Stimulated activated CD4-positive, alpha-beta T cell treated with anti-CD3 and anti-CD28 coated beads, Interleukin-15, amount 100 ng/mL, for 48 hours (primary cell): ENCODE measurements around the gene ALDH18A1.

Source experiments
- DNase-seq, 2 donors: peaks; one replicate each; pipeline ENCODE4 v3.0.0-alpha.2; 2020; ENCODE audit warnings: low read depth in 2 of 2

ALDH18A1 gene

DNA sequence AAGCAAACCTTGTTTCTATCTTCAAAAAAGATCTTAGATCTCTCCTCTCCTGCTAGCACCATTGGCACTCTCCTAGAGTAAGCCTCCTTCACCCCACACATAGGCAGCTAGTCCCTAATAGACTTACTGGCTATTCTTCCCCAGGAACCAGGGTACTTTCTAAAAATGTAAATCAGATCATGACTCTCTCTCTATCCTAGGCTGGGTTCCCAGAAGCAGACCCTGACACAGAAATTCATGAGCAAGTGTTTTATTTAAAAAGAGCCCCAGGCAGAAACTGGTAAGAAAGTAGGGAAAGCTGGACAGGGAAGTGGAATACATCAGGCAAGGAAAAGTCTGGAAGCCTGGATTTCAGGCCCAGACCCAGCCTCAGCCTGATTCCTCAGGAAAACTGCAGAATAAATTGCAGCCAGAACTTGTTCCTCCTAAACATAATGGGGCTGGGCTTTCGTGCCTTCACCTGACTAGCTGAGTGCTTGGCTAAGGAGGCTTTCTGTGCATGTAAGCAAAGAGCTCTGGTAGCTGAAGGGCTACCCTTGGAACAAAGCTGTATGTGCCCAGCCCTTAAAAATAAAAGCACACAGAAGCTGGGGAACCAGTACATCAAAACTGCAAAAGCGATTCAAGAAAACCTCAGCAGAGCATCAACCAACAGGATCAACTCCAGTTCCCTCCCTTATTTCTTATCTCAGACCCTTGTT lies 76.5 kb downstream of the ALDH18A1 start:
- no peak for DNase-seq

DNA sequence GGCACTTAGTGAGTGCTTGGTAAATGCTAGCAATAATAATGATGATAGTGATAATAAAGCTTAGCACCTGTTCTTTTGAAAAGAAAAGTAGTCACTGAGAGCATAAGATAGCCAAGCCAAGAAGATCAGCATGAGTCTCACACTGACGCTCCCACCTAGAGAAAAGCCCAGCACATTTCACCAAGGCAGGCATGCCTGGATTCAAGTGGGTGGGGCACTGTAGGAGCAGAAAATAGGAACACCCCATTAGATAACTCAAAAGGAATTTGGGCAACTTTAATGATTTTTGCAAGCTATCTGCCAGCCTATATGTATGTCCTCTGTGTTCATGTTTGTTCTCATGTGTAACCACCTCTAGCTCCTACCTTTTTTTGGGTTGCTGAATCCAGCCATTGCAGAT lies 77.2 kb downstream of the ALDH18A1 start:
- no peak for DNase-seq

DNA sequence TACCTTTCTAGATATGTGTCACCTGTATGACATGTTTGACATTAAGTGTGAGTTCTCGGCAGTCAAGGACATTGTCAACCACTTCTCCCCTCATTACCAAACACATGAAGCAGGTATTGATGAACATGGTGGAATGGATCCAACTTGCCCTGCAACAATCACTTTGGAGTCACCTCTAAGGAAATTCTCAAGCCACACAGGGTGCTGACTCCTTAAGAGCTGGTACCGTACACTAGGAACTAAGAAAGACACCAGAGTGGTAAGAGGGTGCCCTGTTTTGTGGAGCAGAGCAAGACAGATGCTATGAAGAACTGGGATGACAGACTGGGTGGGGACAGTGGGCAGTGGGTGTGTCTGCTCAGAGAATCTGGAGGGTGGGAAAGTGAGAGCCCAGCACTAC lies 77.9 kb downstream of the ALDH18A1 start:
- no peak for DNase-seq

DNA sequence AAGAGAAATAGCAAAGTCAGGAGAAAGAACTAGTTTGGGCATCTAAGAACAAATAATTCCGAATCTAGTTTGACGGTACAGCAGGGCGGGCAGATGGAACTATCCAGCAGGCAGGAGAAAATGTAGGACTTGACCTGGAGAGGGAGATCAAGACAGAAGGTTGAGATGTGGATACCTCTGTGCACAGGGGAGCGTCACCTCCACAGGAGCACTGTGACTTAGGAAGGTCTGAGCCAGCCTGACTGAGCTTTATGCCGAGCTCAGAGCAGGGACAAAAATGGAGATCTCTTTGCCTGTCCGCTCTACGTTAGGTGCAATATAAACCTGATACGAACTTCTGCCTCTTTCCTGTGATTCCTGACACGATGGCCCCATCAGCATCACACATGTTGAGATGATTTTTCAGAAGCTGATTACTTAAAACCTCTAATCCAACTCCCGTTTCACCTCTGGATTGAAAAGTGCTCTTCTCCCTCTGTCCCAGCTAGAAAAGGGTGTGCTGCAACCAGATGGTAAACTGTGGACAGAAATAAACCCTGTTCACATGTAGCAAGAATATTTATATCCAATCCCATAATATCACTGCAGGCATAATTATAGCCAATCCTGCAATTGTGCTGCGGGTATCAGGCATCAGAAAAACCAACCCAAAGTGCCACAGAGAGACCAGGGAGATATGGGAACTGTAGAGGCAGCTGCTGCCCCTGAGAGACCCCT lies 81.7 kb downstream of the ALDH18A1 start:
- no peak for DNase-seq

DNA sequence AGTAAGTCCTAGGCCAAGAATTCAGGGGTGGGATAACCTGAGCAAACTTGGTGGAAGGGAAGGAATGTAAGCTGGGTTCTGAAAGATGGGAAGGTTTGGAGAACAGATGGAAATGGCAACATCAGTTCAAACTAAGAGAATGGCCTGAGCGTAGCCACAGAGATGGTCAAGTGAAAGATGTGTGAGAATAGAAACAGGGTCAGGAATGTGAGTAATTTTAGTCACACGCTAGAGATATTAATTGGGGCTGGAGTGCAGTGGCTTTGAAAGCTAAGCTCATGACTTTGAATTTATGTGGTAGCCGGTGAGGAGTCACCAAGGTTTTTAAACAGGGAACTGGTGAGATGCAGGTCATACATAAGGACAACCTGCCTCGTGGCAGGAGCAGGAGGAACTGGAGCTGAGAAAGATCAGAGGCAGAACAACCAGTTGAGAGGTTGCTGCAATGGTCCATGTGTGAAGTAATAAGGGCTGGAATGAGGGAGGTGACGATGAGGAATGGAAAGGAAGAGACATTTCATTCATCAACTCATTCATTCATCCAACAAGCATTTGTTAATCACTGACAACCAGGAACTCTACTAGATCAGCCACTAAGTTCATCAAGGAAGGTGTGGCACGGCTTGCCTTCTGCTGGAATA lies 82.4 kb downstream of the ALDH18A1 start:
- DNase-seq: no peak

DNA sequence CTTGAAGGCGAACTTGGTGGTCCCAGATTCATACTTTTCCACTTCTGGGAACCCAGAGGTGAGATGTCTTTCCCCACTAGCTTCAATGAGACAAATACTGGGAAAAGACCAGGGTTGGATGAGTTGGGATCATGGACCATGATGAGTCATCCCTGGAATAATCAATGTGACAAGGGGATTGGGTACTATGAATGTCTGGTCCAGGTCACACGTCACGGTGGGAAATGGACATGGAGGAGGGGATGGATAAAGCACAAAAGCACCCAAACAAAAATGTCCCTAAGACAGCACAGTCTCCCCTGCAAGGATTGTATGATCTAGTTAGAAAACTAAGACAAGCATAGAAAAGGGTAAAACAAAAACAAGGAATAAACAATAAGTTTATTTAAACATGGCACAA lies 83.0 kb downstream of the ALDH18A1 start:
- DNase-seq: no peak

DNA sequence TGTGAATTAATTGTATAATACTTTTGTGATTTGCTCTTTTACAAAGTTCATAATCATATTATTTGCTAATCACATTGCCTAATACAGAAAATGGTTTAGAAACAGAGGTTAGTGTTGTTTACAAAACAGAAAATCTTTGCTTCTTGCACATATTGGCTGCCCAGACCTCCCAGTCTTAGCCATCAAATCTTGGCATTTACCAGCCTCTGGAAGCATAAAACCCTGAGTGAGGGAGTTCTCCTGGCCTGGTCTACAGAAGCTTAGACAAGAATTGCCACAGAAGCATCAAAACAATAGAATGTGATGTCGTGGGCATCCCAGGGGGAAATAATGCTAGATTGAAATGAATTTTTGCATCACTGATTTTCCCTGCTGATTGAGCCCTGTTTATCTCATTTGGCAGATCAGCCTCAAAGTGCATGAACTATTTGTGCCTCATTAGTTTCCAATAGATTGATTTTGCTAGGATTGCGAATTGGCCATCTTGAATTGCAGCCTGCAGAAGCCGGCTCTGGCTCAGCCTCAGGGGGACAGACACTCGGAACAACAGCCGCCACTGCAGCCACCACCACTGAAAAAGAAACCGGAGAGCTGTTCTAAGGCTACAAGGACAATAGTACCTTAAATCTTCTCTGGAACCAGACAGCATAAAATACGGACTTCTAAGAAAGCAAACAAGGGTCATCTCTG lies 84.2 kb downstream of the ALDH18A1 start:
- DNase-seq: no peak

DNA sequence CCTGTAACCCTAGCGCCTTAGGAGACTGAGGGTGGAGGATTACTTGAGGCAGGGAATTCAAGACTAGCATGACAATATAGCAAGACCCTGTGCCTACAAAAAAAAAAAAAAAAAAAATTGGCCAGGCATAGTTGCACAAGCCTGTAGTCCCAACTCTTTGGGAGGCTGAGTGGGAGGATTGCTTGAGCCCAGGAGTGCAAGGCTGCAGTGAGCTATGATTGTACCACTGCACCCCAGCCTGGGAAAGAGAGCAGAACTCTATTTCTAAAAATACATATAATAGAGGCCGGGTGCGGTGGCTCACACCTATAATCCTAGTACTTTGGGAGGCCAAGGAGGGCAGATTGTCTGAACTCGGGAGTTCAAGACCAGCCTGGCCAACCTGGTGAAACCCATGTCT lies 85.1 kb downstream of the ALDH18A1 start:
- no peak for DNase-seq

DNA sequence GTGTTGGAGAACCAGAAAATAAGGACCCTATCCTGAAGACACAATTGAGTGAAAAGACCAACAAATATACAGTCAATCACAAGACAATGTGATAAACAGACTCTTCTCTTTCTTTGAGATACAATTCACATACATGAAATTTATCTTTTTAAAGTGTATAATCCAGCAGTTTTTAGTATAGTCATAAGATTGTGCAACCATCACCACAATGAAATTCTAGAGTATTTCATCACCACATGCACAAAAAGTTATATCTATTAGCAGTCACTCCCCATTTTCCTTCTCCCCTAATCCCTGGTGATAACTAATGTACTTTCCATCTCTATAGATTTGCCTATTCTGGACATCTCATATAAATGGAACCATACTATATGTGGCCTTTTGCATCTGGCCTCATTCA lies 87.1 kb downstream of the ALDH18A1 start:
- DNase-seq: no peak

DNA sequence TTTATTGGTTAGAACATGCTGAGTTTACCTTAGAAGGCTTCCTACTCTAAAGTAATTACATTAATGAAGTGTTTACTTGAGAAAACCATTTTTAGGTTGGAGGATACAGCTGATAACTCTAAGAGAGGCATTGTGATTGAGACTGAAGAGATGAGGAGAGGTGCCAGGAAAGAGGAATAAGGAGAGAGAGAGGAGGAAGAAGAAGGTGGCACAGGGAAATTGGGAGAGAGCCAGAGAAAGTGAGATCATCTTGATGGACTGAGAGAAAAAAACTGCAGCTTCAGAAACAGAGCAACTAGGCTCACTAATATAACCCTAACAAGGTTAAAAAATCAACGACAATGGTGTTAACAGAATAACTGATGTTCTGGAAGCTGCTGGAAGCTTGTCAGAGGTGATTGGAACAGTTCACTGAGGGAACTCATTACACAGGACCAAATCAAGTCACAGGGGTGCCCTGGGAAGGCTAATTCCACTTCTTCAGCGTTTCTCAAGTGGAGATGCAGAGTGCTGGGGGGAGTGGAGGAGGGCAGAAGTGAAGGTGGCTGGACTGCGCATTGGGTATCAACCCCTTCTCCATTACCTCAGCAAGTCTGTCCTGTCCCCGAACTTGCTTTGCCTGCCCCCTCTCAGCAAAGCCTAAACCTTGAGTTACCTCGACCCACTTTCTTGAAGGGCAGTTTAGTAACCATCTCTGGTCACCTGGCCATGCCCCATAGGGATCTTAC lies 88.4 kb downstream of the ALDH18A1 start:
- DNase-seq: no peak

DNA sequence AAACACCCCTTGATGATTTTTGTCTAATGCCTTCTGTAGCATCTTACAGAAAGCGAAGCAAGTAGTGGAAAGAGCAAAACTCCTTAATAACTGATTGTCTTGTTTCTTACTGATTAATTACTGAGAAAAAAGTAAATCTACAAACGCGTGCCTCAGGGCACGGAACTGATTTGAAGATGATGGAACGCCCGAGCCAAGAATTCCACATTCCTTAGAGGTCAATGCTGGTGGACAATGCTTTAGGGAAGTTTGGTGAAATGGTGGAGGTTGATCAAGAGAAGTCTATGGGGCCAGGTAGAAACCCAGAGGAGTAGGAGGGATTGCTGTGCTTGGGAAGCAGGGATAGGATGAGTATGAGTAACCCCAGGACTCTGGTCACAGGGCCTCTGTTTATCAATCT lies 90.4 kb downstream of the ALDH18A1 start:
- DNase-seq: no peak

DNA sequence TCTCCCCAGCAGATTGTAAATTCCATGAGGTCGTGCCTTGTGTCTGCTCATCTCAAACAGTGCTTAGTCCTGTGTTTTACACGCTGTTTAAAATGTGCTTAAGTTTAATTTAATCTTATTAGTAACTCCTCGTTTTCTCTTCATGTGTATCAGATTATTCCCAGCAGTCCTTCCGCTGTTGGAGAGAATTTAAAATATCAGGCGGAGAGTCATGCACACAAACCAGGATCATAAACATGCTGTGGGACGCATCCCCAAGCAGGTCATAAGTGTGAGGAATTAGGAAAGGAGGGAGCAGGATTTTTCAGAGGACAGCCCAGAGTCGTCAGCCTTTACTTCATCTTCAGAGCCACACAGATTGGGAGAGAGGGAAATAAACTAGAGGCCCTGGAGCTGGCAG lies 91.2 kb downstream of the ALDH18A1 start:
- DNase-seq: no peak

DNA sequence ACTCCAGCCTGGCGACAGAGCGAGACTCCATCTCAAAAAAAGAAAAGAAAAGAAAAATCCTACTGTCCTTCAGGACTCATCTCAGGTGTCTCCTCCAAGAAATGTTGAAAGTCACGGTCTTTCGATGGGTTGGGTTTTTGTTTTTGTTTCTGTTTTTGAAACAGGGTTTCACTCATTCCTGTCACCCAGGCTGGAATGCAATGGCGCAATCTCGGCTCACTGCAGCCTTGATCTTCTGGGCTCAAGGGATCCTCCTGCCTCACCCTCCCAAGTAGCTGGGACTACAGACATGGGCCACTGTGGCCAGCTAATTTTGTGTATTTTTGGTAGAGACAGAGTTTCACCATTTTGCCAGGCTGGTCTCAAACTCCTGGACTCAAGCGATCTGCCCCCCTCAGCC lies 92.2 kb downstream of the ALDH18A1 start:
- DNase-seq: no peak

DNA sequence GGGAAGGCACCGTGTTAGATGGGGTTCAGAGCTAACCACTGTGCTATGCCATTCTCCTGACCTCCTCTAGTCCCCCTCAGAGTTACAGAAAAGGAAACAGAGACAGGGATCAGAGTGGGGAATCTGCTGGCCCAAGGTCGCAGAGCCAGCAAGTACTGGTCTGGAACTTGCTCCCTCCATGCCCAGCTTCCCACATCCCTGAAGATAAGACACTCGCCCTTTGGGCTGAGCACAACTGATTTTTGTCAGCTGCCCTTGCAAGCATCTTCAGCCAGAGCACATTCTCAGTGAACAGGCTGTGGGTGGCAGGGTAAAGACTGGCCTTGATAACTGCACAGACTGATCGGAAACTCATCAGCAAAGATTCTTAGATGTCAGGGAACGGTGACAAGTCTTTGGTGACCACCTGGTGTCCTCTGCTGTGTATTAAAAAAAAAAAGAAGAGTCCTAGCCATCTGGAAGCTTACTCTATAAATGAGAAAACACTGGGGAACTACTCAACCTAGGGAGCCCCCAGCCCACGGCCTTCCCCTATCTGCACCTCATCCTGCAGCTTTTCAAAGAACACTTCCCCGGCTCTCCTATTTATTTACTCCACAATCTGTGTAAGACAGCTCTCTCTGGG lies 94.1 kb downstream of the ALDH18A1 start:
- DNase-seq: no peak

DNA sequence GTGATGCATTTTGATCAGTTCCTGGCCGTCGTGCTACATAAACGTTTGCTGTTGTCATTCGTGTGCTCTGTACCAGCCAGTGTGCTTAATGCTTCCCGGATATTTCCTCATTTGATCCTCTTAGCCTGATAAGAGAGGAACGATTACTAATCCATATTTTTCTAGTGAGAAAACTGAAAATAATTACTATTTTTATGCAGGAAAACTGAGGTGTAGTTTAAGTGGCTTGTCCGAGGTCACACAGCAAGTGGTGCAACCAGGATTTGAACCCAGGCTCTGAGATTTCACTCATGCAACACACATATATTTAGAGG lies 94.7 kb downstream of the ALDH18A1 start:
- no peak for DNase-seq

DNA sequence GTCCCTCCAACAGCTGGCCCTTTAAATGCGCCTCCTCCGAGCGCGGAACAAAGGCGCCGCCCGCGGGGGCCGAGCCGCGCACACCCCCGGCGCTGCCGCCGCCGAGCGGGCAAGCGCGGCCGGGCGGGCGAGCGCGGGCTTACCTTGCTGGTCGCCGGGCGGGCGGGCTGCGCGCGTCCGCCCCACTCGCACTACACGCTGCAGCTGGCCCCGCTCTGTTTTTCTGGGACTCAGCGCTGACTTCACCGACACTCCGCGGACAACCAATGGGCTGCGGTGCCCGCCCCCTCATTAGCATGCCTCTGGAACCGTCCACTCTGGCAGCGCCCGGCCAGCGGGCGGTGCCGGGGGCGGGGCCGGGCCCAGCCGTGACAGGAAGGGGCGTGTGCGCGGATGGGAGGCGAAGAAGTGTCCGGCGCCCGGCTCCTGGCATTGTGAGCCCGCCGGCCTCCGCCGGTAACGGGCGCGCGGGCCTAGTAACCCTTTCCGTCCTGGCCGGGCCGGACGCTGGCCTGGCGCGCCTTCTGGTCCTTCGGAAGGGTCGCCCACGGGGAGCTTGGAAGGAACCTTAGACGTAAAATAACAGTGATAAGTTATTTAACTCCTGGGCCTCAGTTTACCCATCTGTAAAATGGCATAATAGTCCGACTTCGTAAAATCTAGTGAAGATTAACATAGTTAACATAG lies 95.2 kb downstream of the ALDH18A1 start, which contains the start of gene SORBS1:
TSS of gene SORBS1 (minus strand) at position 195 of the 687 bp plus-strand sequence. CDS start 120,236 bp downstream, outside the sequence.
- DNase-seq: peak; percentile 55 to 75

DNA sequence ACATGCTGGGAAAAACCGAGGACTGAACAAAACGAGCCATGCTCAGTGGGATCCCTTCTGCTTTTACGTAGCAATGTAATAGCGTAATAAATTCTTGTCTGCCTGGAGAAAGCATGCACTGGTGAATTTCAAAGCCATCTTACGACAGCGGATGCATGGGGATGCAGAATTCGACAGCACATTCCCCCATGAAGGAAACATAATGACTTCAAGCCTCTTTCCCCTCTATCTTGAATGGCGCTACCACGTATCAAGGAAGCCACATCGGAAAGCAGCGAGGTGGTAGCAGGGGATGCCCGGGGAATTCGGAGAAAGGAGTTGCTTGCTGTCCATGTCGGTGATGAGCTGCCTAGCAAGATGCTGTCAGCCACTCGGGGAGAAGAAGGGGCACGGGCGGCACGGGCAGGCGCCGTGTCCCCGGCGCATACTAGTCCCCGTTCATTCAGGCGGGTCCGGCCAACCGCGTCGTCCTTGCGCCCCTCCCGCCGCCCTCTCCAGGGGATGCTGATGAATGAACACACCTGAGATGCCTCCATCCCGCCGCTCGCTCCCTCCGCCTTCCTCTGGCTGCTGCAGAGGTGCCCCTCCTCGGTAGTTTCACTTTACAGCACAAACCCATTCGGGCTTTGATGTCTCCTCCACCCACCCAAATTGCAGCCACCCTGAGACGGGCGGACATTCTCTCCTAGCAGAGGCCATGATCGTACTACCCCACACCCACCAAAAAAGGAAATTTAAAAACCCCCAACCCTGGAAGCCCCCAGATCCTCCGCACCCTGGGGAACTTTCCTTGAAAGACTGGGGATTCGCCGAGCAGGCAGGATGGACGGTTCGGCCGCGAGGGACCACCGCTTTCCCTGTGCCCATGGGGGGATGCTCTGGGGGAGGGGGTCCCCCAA lies 96.0 kb downstream of the ALDH18A1 start:
- peak in 1 of 2 donors; percentile 19 for DNase-seq

DNA sequence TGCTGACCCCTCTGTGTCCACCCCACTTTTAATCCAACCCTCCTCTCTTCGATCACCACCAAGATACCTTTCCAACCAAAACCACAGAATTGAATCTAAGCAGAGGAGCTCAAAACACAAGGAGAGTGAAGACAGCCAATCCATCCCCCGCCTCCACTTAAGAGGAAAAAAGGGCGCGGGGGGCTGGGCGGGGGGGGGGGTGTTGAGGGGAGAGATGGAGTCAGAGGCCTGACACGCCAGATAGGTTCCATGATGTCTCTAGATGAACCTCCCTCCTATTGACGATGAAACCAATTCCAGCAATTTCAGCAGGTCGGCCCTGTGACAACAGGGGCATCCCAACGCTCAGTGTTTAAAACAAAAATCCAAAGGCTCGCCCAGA lies 96.6 kb downstream of the ALDH18A1 start:
- DNase-seq: no peak

DNA sequence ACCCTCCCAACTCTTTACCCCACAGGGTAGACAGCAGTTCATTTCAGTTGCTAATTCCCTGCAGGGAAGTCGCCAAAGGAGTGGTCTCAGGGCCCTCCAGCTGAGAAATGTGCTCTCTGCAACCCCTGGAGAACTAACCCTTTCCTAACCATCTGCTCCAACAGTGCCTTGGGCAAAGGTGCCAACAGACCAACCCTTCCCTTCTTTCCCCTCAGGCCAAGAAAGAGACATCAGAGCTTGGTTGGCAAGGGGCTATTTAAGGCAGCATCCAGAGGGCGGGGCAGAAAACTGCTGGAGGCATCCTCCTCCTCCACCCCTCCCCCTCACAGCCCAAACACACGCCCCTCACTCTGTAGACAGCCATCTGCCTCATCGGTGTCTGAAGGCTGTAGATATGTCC lies 97.0 kb downstream of the ALDH18A1 start:
- DNase-seq: no peak
